NCI-H524 (cell line): Measurements from ENCODE around the gene KCNIP4.

Source experiments
- DNase-seq, 2 experiments: peaks; one replicate each; lab custom pipeline; 2025; lab: John Stamatoyannopoulos, UW

KCNIP4 gene

DNA sequence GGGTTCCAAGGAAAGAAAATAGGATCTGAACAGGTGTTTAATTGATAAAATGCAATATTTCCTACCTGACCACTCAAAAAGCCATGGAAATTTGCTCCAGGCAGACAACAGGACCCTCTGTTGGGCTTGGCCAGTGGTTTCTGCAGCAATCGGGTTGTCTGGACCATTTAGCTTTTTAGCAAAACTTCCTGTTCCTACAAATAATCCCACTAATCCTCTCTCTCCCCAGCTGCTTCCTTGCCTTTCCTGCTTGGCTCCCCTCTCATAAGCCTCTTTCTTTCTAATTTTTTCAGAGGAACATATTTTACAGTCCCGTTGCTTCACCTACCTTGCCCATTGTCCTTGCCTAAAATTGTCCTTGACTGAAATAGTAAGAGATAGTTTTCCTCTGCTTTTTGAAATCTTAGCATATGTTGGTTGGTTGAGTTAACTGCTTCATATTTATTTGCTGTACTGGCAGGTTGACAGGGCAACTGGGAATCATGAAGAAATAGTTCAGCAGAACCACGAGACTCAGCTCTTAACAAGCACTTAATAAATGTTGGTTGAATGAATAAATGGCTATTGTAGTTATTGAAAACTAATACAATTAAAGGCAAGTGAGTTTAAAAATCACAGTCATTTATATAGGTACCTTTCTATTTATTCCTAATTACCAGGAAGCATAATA is 259.8 kb downstream of the KCNIP4 start:
- DNase-seq = peak; percentile 59 to 77

- DNase-seq = no peak
Observed at GRCh38 chr4:21685911-21686310, 262.7 kb downstream of the KCNIP4 start.

GRCh38 chr4:21680326-21680898 is 268.2 kb downstream of the KCNIP4 start:
- no peak for DNase-seq

- no peak for DNase-seq
Observed at GRCh38 chr4:21678711-21679110, 269.9 kb downstream of the KCNIP4 start.

GRCh38 chr4:21677173-21677572 is 271.4 kb downstream of the KCNIP4 start:
- peak in 1 of 2 experiments; percentile 17 for DNase-seq

GRCh38 chr4:21664355-21664754 is 284.2 kb downstream of the KCNIP4 start:
- DNase-seq = no peak

DNA sequence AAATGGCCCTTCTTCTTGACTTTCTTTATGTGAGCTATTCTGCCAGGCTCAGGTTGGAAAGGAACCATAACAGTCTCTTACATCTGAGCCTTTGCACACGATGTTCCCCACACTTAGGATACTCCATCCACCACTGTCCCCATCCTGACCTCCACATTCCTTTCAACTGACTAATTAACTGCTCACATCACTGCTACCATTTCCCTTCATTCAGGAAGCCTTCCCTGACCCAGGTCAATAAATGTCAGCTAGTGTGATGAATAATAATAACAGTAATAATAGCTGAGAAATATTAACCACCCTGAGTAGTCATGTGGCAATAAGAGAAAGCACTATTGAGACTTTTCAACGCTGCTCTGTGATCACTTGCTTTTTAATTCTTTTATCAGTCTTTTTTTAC is 291.7 kb downstream of the KCNIP4 start:
- DNase-seq = no peak

DNA sequence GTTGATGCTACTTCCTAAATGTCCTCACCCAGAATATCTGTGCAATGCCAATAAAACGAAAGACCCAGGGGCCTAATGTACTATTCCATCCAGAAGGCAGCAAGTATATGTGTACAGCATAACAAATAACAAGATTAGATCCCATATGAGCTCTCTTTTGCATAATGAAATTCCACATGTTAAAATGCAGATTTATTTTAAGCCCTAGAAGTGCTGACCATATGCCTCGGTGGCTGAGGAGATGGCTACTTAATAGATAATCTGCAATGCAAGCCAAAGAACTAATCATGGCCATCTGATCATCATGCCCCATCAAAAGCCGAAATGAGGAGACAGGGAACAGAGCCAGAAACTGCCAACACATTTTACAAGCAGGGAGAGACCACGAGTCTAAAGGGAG is 293.5 kb downstream of the KCNIP4 start:
- DNase-seq = peak; percentile 89 to 99

DNA sequence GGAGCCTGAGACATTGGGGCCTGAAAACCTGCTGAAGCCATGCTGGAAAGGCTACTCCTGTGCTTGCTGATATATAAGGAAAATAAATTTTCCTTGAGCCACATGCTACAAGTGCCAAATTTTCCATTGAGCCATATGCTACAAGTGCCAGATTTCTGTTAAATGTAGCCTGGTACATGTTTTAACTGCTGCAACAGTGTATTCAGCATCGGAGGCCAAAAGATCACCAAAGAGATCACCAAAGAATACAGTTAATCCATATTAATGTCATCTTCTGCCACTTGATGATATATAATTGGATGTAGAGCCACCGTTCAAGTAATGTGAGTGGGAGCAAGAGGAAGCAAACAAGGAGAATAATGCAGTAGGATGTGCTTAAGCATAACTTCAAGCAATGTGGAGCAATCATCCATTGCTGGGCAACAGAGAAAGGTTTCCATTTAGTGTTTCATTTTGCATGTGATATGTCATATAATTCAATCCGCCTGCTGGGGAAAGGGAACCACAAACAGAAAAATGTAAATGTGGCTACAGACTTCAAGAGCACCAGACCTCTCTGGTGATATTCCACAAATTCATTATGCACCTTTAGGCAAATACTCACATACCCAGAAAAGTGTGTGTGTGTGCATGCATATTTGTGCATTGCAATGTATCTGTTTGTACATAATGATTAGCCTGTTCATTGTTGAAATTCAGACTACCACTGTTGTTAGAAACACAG is 295.9 kb downstream of the KCNIP4 start:
- DNase-seq = peak; percentile 71 to 87

DNA sequence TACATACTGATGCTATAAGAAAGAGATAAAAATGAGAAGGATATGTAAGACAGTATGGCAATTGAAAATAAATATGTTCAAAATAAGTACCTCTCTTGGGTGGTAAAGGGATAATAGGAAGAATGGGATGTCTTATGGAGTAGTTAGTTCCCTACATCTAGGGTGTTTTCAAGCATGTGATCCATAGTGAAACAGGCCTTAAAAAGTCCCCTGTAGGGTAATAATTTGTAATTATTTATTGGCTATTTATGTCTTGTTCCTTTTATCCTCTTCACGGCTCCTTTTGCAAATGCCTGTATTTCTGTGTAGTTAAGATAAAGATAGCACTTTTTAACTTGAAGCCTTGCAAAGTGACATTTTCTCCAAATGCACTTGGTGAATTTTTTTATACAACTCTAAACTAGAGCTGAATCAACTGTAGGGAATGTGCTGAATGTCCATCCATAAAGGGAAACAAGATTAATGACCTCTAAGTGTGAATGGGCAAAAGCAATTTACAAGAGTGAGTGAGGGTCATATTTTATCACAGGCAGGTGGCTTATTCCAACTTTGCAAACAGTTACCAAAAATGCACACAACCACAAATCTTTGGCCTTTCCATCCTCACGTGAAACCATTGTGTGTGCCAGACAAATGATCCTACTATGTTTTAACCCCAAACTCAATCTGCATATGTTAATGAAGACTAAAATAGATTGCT is 299.0 kb downstream of the KCNIP4 start:
- no peak for DNase-seq

DNA sequence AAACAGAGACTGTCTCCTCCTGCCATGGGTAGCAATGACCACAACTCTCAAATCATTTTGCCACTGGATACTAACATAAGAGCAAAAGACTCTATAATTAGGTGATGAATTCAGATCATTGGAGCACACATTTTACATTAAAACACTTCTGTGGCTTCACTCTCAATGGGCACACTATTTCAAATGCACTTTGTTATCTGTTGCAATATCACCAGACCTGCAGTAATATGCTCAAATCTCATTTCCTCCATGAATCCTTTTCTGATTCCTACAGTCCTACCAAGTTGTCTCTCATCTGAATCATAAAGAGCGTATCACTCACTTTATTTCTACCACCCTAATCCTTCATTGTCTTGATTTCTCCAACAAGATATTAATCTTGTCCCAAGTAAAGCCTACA is 302.8 kb downstream of the KCNIP4 start:
- no peak for DNase-seq

- DNase-seq = no peak
Observed at GRCh38 chr4:21641696-21642095, 306.9 kb downstream of the KCNIP4 start.

- no peak for DNase-seq
Observed at GRCh38 chr4:21638171-21638725, 310.3 kb downstream of the KCNIP4 start.

- peak; percentile 57 to 84 for DNase-seq
Observed at GRCh38 chr4:21628916-21629610, 319.5 kb downstream of the KCNIP4 start.

- DNase-seq = peak; percentile 80 to 95
Observed at GRCh38 chr4:21628116-21628670, 320.4 kb downstream of the KCNIP4 start.

DNA sequence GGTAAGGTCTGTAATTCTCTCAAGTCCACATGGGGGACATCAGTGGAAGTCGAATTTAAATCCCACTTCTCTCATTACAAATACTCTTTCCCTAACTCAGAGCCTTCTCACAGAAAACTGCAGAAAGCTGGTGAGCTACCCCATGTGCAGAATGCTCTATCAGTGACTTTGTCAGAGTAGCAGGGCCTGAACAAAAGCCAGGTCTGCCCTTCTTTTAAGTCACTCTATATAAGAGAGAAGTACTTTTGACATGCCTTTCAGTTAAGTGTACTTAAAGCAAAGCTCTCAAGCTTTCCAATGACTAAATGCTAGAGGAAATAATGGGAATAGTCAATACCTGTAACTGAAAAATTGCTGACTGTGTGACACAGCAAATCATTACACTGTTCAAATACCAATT is 323.1 kb downstream of the KCNIP4 start:
- DNase-seq = no peak

GRCh38 chr4:21605006-21605405 is 343.6 kb downstream of the KCNIP4 start:
- DNase-seq = no peak

DNA sequence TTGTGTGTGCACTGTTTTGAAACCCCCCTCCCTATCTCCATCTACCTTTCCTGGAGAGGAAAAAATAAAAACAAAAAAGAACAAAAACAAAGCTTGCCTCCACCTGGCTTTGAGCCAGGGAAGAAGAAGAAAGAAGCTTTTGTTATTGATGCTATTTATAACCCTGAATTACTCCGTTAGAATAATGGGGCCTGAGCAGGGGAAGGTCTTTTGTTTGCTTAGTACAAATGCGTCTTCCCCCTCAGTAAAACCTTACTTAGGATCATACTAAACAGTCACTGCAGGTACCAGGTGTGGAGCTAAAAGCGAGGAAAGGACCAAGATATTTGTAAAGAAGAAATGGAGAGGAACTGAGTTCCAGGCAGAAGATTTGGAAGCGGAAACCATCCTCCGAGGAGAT is 352.1 kb downstream of the KCNIP4 start:
- no peak for DNase-seq

DNA sequence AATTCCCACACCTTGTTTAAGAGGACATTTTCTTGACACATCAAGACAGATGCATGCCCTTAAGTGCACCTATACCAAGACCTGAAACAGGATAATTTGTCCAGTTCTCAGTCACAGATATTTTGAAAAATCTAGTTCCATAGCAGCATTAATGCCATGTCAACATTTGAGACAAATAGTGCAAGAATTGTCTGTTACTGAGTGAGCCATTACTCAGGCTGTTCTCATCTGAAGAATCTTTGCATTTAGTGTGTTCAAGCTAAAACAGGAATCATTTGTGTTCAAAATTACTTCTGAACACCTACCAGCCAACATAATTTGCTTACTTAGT is 354.9 kb downstream of the KCNIP4 start:
- no peak for DNase-seq

DNA sequence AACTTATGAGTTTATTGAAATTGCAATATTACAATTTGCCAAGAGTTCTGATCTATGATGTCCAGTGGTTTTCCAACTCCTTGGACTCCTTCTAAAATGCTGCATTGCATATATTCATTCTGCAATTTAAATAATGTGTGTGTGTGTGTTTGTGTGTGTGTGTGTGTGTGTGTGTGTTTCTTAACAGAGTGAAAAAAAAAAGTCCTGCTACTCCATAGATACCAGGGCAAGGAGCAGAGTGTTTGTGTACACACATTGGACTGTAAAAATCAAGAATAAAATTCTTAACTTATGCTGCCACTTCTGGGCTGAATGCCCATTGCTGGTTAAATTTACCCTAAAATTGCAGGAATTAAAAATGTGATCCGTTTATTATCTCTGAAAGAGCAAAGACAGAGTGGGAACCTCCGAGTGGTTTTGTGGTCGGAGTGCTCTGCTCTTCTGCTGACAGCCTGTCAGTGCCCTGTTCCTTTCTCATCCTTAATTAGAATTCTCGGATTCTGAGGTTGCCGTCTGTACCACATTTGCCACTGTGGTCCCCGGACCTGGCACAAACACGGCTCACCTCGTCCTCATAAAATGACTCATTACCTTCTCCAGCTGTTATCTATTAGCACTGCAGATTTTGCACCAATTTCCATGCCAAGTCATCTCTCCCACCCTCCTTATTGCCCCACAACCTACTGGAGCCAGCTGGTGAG is 355.5 kb downstream of the KCNIP4 start:
- DNase-seq = peak; percentile 90 to 96

- DNase-seq = no peak
Observed at GRCh38 chr4:21577056-21577455, 371.5 kb downstream of the KCNIP4 start.
